D721Med (cell line): ENCODE measurements around the gene MARCHF6.

ENCODE experiments used
- DNase-seq: peaks from one replicate; pipeline ENCODE4 v3.0.0; 2011; ENCODE audit warnings: low spot score; ENCODE audit not compliant: insufficient read length
- FAIRE-seq: peaks from 2 replicates; lab custom pipeline; 2011; peaks lifted over from hg19 to GRCh38; lab: Jason Lieb, UNC
- CTCF ChIP-seq: IDR thresholded peaks from 2 replicates; pipeline ENCODE4 v1.5.1; 2012; ENCODE audit warnings: mild to moderate bottlenecking, control low read depth; ENCODE audit not compliant: insufficient read depth; ENCODE audit errors: missing control alignments

The MARCHF6 gene

GRCh38 chr5:10332301-10332700, 21.2 kb upstream of the MARCHF6 start:
- FAIRE-seq (no peak), DNase-seq (no peak)
- TF ChIP-seq CTCF = no peak

GRCh38 chr5:10333154-10334006, 20.1 kb upstream of the MARCHF6 start:
- no peak for DNase-seq
- no peak for TF ChIP-seq CTCF
- no peak for FAIRE-seq

- DNase-seq (no peak), FAIRE-seq (no peak)
- no peak for TF ChIP-seq CTCF
Observed at GRCh38 chr5:10334831-10335230, 18.7 kb upstream of the MARCHF6 start.

- DNase-seq (no peak), FAIRE-seq (no peak)
- TF ChIP-seq CTCF = no peak
Observed at GRCh38 chr5:10335711-10336470, 17.6 kb upstream of the MARCHF6 start.

- DNase-seq (no peak), FAIRE-seq (no peak)
- no peak for TF ChIP-seq CTCF
Observed at GRCh38 chr5:10337107-10337506, 16.4 kb upstream of the MARCHF6 start.

- no peak for TF ChIP-seq CTCF
- FAIRE-seq (no peak), DNase-seq (no peak)
Observed at GRCh38 chr5:10337986-10338385, 15.5 kb upstream of the MARCHF6 start.
